Measurements from ENCODE around the gene MTCL1. TPM values are rescaled to one million over a fixed set of nuclear protein-coding genes. Genes with fewer than 3 reads are reported as not detected.

Gene MTCL1
- total and polyA plus RNA-seq, 2 of the 8 experiments (the other 6 are each of a cell fraction or from before 2014, with no cell fraction given): 16.6 to 60.8 TPM

DNA sequence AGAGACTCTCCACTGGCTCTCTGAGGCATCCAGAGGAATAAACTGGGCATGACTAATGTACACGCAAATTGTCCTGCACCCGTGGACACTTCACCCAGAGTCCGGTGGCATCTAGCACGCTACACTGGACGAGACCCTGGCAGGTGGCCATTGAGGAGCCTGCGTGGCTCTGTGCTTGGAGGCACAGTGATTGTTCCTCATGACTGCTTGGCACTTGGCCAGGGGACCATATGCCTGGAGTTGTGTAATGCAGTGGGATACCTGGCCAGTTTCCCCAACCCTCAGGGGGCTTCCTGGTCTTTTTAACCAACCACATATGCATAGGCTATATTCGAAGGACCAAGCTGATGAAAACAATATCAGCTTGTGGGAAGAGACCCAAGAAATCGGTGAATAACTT, 66.6 kb downstream of the MTCL1 start:
- Histone ChIP-seq H4K20me1 (replicated peaks in 1 of 2; ENCODE audit: control insufficient read depth in 1 of 2, insufficient read depth in 2 of 2, low read length in 2 of 2) (peaks cover 2 to 3% of the 10 kb centered on the region in 2 experiments), H2BK12ac (ENCODE audit: low read depth, low read length) (no peak overlapping the region; the same call in 1 of the 2 replicates), H2BK15ac (ENCODE audit: low read length) (no peak overlapping the region), H2BK5ac (ENCODE audit: low read depth, low read length) (no peak overlapping the region), H3K23ac (ENCODE audit: insufficient read length) (no peak overlapping the region), H3K27me3 (replicated peaks in 1 of 4; ENCODE audit: control insufficient read depth in 3 of 4, extremely low read depth in 1 of 4, insufficient read depth in 3 of 4, low read length in 3 of 4) (no peaks in the 10 kb centered on the region), H3K79me1 (ENCODE audit: low read depth, low read length) (no peaks in the 10 kb centered on the region), H3K36me3 (ENCODE audit: control insufficient read depth in 2 of 4, insufficient read depth in 4 of 4, low read length in 3 of 4) (no peaks in the 10 kb centered on the region), H3K27ac (ENCODE audit: low read depth, low read length) (no peak overlapping the region), H3K4me2 (ENCODE audit: insufficient read depth in 1 of 2, low read depth in 2 of 2, low read length in 2 of 2) (no peak overlapping the region), H3K18ac (ENCODE audit: extremely low read depth, low read length) (no peak overlapping the region), H4K5ac (ENCODE audit: insufficient read length, low read depth, low read length) (no peak overlapping the region), H3K4me1 (replicated peaks in 1 of 4; ENCODE audit: control insufficient read depth in 3 of 4, insufficient read depth in 4 of 4, low read length in 3 of 4) (peaks cover 0 to 9% (median 4%) of the 10 kb centered on the region in 4 experiments; a peak in 6 of 7 replicates), H4K91ac (replicated peaks; ENCODE audit: insufficient read length, low read length) (no peak overlapping the region), H2AFZ (ENCODE audit: low read length) (no peak overlapping the region), H3K9me3 (ENCODE audit: insufficient read depth in 2 of 2, low read depth in 1 of 2, low read length in 1 of 2) (no peaks in the 10 kb centered on the region), H2BK20ac (ENCODE audit: low read length) (no peak overlapping the region), H3K4me3 (ENCODE audit: extremely low read depth in 1 of 4, insufficient read depth in 2 of 4, low read depth in 3 of 4, low read length in 4 of 4) (no peak overlapping the region), H3K9ac (replicated peaks in 1 of 4; ENCODE audit: extremely low read depth in 1 of 4, low read depth in 3 of 4, low read length in 3 of 4) (no peak overlapping the region), H2AK5ac (ENCODE audit: low read depth, low read length) (no peak overlapping the region), H4K8ac (ENCODE audit: extremely low read depth, insufficient read depth, low read length) (no peak overlapping the region; the same call in 1 of the 2 replicates), H2BK120ac (replicated peaks; ENCODE audit: low read depth, low read length) (no peak overlapping the region), H3K14ac (ENCODE audit: insufficient read length) (no peak overlapping the region), H3K79me2 (ENCODE audit: control insufficient read depth in 1 of 2, insufficient read depth in 2 of 2, low read length in 2 of 2) (no peaks in the 10 kb centered on the region), H3K4ac (replicated peaks; ENCODE audit: insufficient read length, low read depth, low read length) (no peak overlapping the region), H3K23me2 (ENCODE audit: low read depth, low read length) (no peaks in the 10 kb centered on the region), H3K56ac (replicated peaks; ENCODE audit: insufficient read length, low read depth, low read length) (no peak overlapping the region)
- DNase-seq (ENCODE audit: low read depth in 1 of 2, low spot score in 2 of 2) (no peak), FAIRE-seq (no peak)
- POLR2A ChIA-PET (ENCODE audit: partially characterized antibody): no interaction called here
- 79% methylated on average over 8 of the region's 8 CpGs; no CpG with 5 or more reads in 1 of the 2 experiments for WGBS, 2 experiments (ENCODE audit: extremely low coverage in 1 of 2, insufficient coverage in 1 of 2, insufficient read length in 1 of 2, insufficient replicate concordance in 2 of 2, low coverage in 1 of 2, low lambda C conversion rate in 2 of 2, missing lambda C conversion rate in 1 of 2)
- CTCF ChIA-PET (ENCODE audit: partially characterized antibody): no interaction called here
- TF ChIP-seq TCF12 (IDR thresholded peaks at IDR 0.05; ENCODE audit: low read depth, low read length) (no peak), RXRA (IDR thresholded peaks at IDR 0.05; ENCODE audit: insufficient read depth, low read depth, low read length) (no peak), ASH2L (IDR thresholded peaks at IDR 0.05; ENCODE audit: low read length) (no peak), TBP (IDR thresholded peaks at IDR 0.05; ENCODE audit: low read depth, low read length) (no peak), MAFK (IDR thresholded peaks at IDR 0.05; ENCODE audit: low read depth, low read length) (no peak), EP300 (IDR thresholded peaks at IDR 0.05; ENCODE audit: borderline replicate concordance in 1 of 2, low read depth in 2 of 2, low read length in 2 of 2) (no peak), JUND (IDR thresholded peaks at IDR 0.05; ENCODE audit: low read length) (no peak), KDM4A (IDR thresholded peaks at IDR 0.05; ENCODE audit: low read depth, low read length, severe bottlenecking) (no peak), POU5F1 (IDR thresholded peaks at IDR 0.05; ENCODE audit: low read depth, low read length) (no peak), RAD21 (IDR thresholded peaks at IDR 0.05 in 1 of 2, conservative IDR thresholded peaks at IDR 0.05 in 1 of 2; ENCODE audit: low read depth in 2 of 2, low read length in 2 of 2) (no peak)
- TF ChIP-seq, protein P1, sequence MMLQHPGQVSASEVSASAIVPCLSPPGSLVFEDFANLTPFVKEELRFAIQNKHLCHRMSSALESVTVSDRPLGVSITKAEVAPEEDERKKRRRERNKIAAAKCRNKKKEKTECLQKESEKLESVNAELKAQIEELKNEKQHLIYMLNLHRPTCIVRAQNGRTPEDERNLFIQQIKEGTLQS (IDR thresholded peaks at IDR 0.05; ENCODE audit: insufficient read depth, low read depth, low read length): no peak
- TF ChIP-seq, protein P2, sequence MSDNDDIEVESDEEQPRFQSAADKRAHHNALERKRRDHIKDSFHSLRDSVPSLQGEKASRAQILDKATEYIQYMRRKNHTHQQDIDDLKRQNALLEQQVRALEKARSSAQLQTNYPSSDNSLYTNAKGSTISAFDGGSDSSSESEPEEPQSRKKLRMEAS (IDR thresholded peaks at IDR 0.05): no peak
